A673 (cell line): ENCODE data around the gene BRPF1. TPM values are rescaled to one million over a fixed set of nuclear protein-coding genes. Genes with fewer than 3 reads are reported as not detected.

Source experiments
- BruUV-seq: library from RNA; stranded (reverse); fragments of 400-500 nt; replicated peaks from 2 replicates; lab custom pipeline; 2021; lab: Mats Ljungman, UMichigan
- CTCF ChIA-PET: fragments of 300-600 bp; sonication (Branson Sonifier 250); formaldehyde crosslinking; loops from one replicate; lab custom pipeline; 2022; ENCODE audit warnings: antibody characterized with exemption; lab: Charles Lee
- POLR2A ChIA-PET: fragments of 300-600 bp; sonication (Branson Sonifier 250); formaldehyde crosslinking; loops from one replicate; lab custom pipeline; 2022; ENCODE audit warnings: antibody characterized with exemption; ENCODE audit not compliant: low non-redundant PET; lab: Charles Lee
- DNase-seq: peaks from one replicate; pipeline ENCODE4 v3.0.0-alpha.2; 2015; ENCODE audit warnings: low spot score
- H3K27ac ChIP-seq: fragments of 200-600 bp; sonication (generic); 2 replicates; pipeline ENCODE4 v1.5.1; 2016; ENCODE audit warnings: mixed run types, low read depth, mild to moderate bottlenecking, mixed read lengths, antibody characterized with exemption, low read length; ENCODE audit not compliant: poor library complexity, severe bottlenecking
- H3K27me3 ChIP-seq: fragments of 200-600 bp; sonication (generic); replicated peaks from 2 replicates; pipeline ENCODE4 v1.6.1; 2017; ENCODE audit warnings: mixed run types, low read depth, mild to moderate bottlenecking, mixed read lengths, antibody characterized with exemption, low read length; ENCODE audit not compliant: insufficient read depth, poor library complexity
- H3K36me3 ChIP-seq: fragments of 200-600 bp; sonication (generic); 2 replicates; pipeline ENCODE4 v1.6.1; 2016; ENCODE audit warnings: mixed run types, mild to moderate bottlenecking, mixed read lengths, antibody characterized with exemption, low read length; ENCODE audit not compliant: insufficient read depth, poor library complexity, severe bottlenecking
- H3K4me1 ChIP-seq: fragments of 200-600 bp; sonication (generic); 2 replicates; pipeline ENCODE4 v1.6.1; 2017; ENCODE audit warnings: mixed run types, mild to moderate bottlenecking, mixed read lengths, antibody characterized with exemption, low read length; ENCODE audit not compliant: insufficient read depth, poor library complexity, severe bottlenecking
- H3K4me3 ChIP-seq: fragments of 200-600 bp; sonication (generic); 2 replicates; pipeline ENCODE4 v1.5.1; 2016; ENCODE audit warnings: low read depth, mixed run types, mild to moderate bottlenecking, mixed read lengths, low read length; ENCODE audit not compliant: poor library complexity, severe bottlenecking
- H3K9me3 ChIP-seq: fragments of 200-600 bp; sonication (generic); 2 replicates; pipeline ENCODE4 v1.6.1; 2016; ENCODE audit warnings: mixed run types, low read depth, mild to moderate bottlenecking, mixed read lengths, antibody characterized with exemption, low read length; ENCODE audit not compliant: poor library complexity, severe bottlenecking
- EZH2 ChIP-seq: fragments of 200-600 bp; sonication (generic); IDR thresholded peaks from 2 replicates; pipeline ENCODE4 v1.6.1; 2017; ENCODE audit warnings: borderline replicate concordance, low read depth, mild to moderate bottlenecking, mixed read lengths, antibody characterized with exemption, low read length; ENCODE audit not compliant: poor library complexity, severe bottlenecking
- intact Hi-C: fragments of 100-400 bp; cut with micrococcal nuclease; formaldehyde crosslinking; loops from one replicate; pipeline ENCODE4 v1.10.0; 2022; ENCODE audit not compliant: unreplicated experiment
- total RNA-seq: library from RNA; stranded (reverse); gene quantifications from 2 replicates; pipeline ENCODE4 v1.2.3, GENCODE V29; 2021
- TF ChIP-seq, protein P1 (sequence below): fragments of 300-800, 200-600 bp; sonication (generic); conservative IDR thresholded peaks from 2 replicates; pipeline ENCODE4 v1.5.1; 2017; ENCODE audit warnings: low read depth, mild to moderate bottlenecking, antibody characterized with exemption, low read length, moderate library complexity, mixed read lengths

BRPF1 gene
- total RNA-seq, 1 experiment from 2014 or later = 32.0 TPM

DNA sequence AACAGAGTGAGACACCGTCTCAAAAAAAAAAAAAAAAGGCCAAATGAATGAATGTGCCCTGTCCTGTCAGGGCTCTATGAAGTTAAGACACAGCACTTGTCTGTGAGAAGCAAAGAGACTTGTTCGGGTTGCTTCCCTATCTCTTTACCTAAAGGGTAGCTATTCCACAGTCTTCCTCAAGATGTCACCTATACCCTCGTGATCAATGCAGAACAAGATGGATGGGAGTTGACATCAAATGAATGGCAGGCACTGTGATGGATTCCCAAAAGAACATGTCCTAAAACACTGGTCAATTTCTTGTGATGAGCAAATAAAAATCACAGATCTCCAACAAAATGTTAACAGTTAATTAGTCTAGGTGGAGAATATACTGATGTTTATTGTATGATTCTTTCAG, 51.2 kb downstream of the BRPF1 start:
- no TSS peak for BruUV-seq
- ChIA-PET CTCF (interaction anchor here (0.7 kb wide), 1 partner anchor 282 kb away, joined by 4 read pairs; no protein-coding TSS in a partner anchor), POLR2A (interaction anchor here (0.7 kb wide), 1 partner anchor 1343 kb away, joined by 13 read pairs; no protein-coding TSS in a partner anchor)
- intact Hi-C loops = no loop called here
- Histone ChIP-seq H3K36me3 (peaks cover 33% of the 10 kb centered on the region), H3K4me1 (no peaks in the 10 kb centered on the region), H3K27me3 (no peaks in the 10 kb centered on the region), H3K9me3 (no peaks in the 10 kb centered on the region), H3K4me3 (no peak overlapping the region), H3K27ac (no peak overlapping the region)
- TF ChIP-seq, protein P1, sequence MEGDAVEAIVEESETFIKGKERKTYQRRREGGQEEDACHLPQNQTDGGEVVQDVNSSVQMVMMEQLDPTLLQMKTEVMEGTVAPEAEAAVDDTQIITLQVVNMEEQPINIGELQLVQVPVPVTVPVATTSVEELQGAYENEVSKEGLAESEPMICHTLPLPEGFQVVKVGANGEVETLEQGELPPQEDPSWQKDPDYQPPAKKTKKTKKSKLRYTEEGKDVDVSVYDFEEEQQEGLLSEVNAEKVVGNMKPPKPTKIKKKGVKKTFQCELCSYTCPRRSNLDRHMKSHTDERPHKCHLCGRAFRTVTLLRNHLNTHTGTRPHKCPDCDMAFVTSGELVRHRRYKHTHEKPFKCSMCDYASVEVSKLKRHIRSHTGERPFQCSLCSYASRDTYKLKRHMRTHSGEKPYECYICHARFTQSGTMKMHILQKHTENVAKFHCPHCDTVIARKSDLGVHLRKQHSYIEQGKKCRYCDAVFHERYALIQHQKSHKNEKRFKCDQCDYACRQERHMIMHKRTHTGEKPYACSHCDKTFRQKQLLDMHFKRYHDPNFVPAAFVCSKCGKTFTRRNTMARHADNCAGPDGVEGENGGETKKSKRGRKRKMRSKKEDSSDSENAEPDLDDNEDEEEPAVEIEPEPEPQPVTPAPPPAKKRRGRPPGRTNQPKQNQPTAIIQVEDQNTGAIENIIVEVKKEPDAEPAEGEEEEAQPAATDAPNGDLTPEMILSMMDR = peak; percentile 36; the same call in 1 of the 2 replicates
- TF ChIP-seq EZH2 = no peak
- no peak for DNase-seq

DNA sequence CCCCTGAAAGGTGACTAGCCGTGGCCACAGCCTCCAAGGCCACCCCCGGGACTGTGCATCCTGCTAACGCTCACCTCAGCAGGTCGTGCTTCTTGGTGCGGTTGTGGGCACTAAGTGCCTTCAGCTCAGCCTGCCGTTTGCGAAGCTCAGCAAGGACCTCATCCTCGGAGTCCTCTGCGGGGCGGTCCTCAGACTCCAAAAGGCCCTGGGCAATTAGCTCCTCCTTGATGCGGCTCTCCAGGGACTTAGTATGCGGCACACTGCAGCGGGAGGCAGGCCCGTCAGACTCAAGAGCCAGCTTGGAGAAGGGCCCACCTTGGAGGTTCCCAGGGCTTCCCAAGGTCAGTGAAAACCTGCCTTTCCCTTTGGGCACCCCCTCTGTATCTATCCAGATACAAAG, 52.4 kb downstream of the BRPF1 start:
- CTCF ChIA-PET = no interaction called here
- TF ChIP-seq, protein P1 = no peak
- TF ChIP-seq EZH2 = no peak
- no peak for DNase-seq
- no TSS peak for BruUV-seq
- Histone ChIP-seq H3K27ac (no peak overlapping the region), H3K4me3 (no peak overlapping the region), H3K9me3 (no peaks in the 10 kb centered on the region), H3K4me1 (no peaks in the 10 kb centered on the region), H3K36me3 (peaks cover 35% of the 10 kb centered on the region), H3K27me3 (no peaks in the 10 kb centered on the region)
- POLR2A ChIA-PET = no interaction called here
- intact Hi-C loops = no loop called here

DNA sequence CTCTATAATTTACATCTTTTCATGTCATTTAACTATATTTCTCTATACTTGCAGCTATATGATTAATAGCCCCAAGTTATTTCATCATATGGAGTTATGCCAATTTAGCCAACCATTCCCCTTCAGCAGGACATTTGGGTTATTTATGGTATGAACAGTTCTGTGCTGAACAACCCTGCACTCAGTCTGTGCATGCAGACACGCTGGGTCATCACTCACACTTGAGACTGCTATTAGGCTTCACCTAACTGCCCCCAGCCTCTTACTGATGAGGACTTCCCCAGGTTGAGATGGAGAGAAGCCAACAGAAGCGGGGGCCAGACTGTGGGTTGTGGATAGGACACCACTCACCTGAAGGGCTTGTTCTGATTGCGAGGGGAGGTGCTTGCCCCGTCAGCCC, 53.4 kb downstream of the BRPF1 start:
- no peak overlapping the region for H3K4me3 ChIP-seq
- H3K4me1 ChIP-seq = no peaks in the 10 kb centered on the region
- H3K36me3 ChIP-seq = peaks cover 45% of the 10 kb centered on the region
- CTCF ChIA-PET = no interaction called here
- no TSS peak for BruUV-seq
- H3K27me3 ChIP-seq = no peaks in the 10 kb centered on the region
- DNase-seq = no peak
- TF ChIP-seq EZH2 = no peak
- TF ChIP-seq, protein P1 = no peak
- intact Hi-C loops = no loop called here
- H3K9me3 ChIP-seq = no peaks in the 10 kb centered on the region
- H3K27ac ChIP-seq = no peak overlapping the region
- POLR2A ChIA-PET = no interaction called here
